Activated CD4-positive, alpha-beta T cell treated with anti-CD3 and anti-CD28 coated beads, Interleukin-2, amount 10 ng/mL, durations not matched to agents 24 days and 14 days (primary cell): ENCODE results near the gene HS2ST1. TPM values are rescaled to one million over a fixed set of nuclear protein-coding genes. Genes with fewer than 3 reads are reported as not detected.

Source experiments
- DNase-seq: peaks from one replicate; pipeline ENCODE4 v3.0.0; 2022
- H3K27ac Mint-ChIP-seq: one replicate; pipeline ENCODE4 v1.8.0; 2022; ENCODE audit warnings: mild to moderate bottlenecking, mixed read lengths
- H3K27me3 Mint-ChIP-seq: one replicate; pipeline ENCODE4 v1.8.0; 2022; ENCODE audit warnings: mixed read lengths
- H3K36me3 Mint-ChIP-seq: one replicate; pipeline ENCODE4 v1.8.0; 2022; ENCODE audit warnings: low read depth, mild to moderate bottlenecking, mixed read lengths
- H3K4me1 Mint-ChIP-seq: one replicate; pipeline ENCODE4 v1.8.0; 2021; ENCODE audit warnings: mixed read lengths
- H3K4me3 Mint-ChIP-seq: one replicate; pipeline ENCODE4 v1.8.0; 2022; ENCODE audit warnings: mild to moderate bottlenecking, moderate library complexity, mixed read lengths
- H3K9me3 Mint-ChIP-seq: one replicate; pipeline ENCODE4 v1.8.0; 2021; ENCODE audit warnings: mixed read lengths
- intact Hi-C: fragments of 100-400 bp; cut with micrococcal nuclease; formaldehyde crosslinking; loops from one replicate; pipeline ENCODE4 v1.15.1; 2023
- total RNA-seq: library from RNA; stranded (reverse); gene quantifications from 2 replicates; pipeline ENCODE4 v1.2.3, GENCODE V29; 2022

HS2ST1 gene
- total RNA-seq, 1 donor from 2014 or later = 15.8 TPM

- H3K27me3 Mint-ChIP-seq = no peaks in the 10 kb centered on the region
- intact Hi-C loops = loop anchor here (5.0 kb wide), 1 partner anchor 531 kb away; no protein-coding TSS in a partner anchor
These were observed 988 bp upstream of the HS2ST1 start for GRCh38 chr1:86913399-86913895.

DNA sequence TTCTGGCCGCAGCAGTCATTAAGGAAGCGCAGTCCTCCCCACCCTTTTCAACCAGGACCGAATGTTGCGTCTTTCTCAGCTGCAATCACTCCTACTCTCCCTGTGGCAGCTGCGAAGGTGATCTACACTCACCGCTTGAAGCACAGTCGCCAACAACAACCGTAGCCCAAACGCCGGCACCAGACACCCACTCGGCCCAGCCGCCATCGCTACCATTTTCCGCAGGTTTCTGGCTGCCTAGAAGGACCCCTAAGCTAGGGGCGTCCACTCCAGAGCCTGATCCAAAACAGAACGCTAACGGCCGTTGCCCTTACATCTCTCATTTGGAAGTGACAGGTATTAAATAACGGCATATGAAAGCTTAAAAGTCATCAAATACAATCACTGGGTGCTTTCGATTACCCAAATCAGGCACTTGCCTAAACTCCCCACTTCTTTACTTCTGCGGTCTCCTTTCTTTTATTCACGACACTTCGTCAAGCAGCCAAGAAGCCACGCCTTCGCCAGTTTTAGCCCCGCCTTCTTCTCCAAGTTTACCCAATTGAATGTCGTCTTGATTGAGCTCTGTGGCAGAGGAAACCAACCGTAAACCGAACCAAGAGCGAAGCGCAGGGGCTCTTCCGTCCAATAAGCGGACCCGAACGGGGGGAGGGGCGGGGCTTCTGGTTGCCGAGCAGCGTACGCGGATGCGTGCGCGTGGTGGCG lies 387 bp upstream of the HS2ST1 start, which contains the start of gene SELENOF:
SELENOF (minus strand) TSS at position 231 of the 705 bp plus-strand sequence; CDS start at position 216, 15 bp downstream.
- H3K4me3 Mint-ChIP-seq = no peak within 1 kb of the TSS
- no peaks in the 10 kb centered on the region for H3K27me3 Mint-ChIP-seq
- peaks cover 25% of the 10 kb centered on the region for H3K36me3 Mint-ChIP-seq
- H3K9me3 Mint-ChIP-seq = peaks cover 4% of the 10 kb centered on the region
- peak; percentile 100 for DNase-seq
- intact Hi-C loops = loop anchor here (1.0 to 5.0 kb wide), 6 partner anchors 131 to 532 kb away; partner anchors contain the start of genes ODF2L and SH3GLB1
- no peak within 1 kb of the TSS for H3K27ac Mint-ChIP-seq
- H3K4me1 Mint-ChIP-seq = peaks cover 33% of the 10 kb centered on the region

More at GRCh38 chr1:86913399-86913895, 988 bp upstream of the HS2ST1 start:
- Mint-ChIP-seq H3K4me3 (no peak overlapping the region), H3K27ac (no peak overlapping the region), H3K4me1 (peaks cover 36% of the 10 kb centered on the region), H3K9me3 (peaks cover 4% of the 10 kb centered on the region), H3K36me3 (peaks cover 26% of the 10 kb centered on the region)
- DNase-seq = peak; percentile 84

GRCh38 chr1:86914998-86915736 lies 732 bp downstream of the HS2ST1 start:
- Mint-ChIP-seq H3K36me3 (peaks cover 14% of the 10 kb centered on the region), H3K4me3 (no peak overlapping the region), H3K4me1 (peaks cover 23% of the 10 kb centered on the region), H3K9me3 (peaks cover 4% of the 10 kb centered on the region), H3K27ac (no peak overlapping the region), H3K27me3 (no peaks in the 10 kb centered on the region)
- peak; percentile 84 for DNase-seq
- intact Hi-C loops = loop anchor here (1.0 to 5.0 kb wide), 6 partner anchors 130 to 533 kb away; partner anchors contain the start of genes ODF2L and SH3GLB1

GRCh38 chr1:86915737-86916235 lies 1.4 kb downstream of the HS2ST1 start:
- H3K4me3 Mint-ChIP-seq = no peak overlapping the region
- no peaks in the 10 kb centered on the region for H3K27me3 Mint-ChIP-seq
- H3K36me3 Mint-ChIP-seq = peaks cover 10% of the 10 kb centered on the region
- H3K27ac Mint-ChIP-seq = no peak overlapping the region
- no peak for DNase-seq
- H3K4me1 Mint-ChIP-seq = peaks cover 21% of the 10 kb centered on the region
- intact Hi-C loops = loop anchor here (2.0 kb wide), 2 partner anchors 163 to 519 kb away; partner anchors contain the start of gene ODF2L
- H3K9me3 Mint-ChIP-seq = peaks cover 2% of the 10 kb centered on the region

- Mint-ChIP-seq H3K36me3 (peaks cover 3% of the 10 kb centered on the region), H3K4me3 (no peak overlapping the region), H3K27me3 (no peaks in the 10 kb centered on the region), H3K27ac (no peak overlapping the region), H3K4me1 (peaks cover 13% of the 10 kb centered on the region), H3K9me3 (peaks cover under 1% of the 10 kb centered on the region)
- no peak for DNase-seq
- intact Hi-C loops = no loop called here
These were observed 2.3 kb downstream of the HS2ST1 start for GRCh38 chr1:86916752-86917151.

DNA sequence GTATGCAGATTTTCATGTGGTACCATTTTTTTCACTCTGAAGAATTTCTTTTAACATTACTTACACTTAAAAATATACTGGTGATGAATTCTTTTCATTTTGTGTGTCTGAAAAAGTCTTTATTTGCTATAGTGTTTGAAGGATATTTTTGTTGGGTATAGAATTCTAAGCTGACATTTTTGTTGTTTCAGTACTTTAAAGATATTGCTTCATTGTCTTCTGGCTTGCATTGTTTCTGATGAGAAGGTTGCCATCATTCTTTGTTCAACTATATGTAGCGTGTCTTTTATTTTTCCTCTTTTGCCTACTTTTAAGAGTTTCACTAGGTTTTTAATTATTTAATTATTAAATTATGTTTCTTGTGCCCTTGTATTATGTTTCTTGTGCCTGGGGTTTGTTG lies 8.0 kb downstream of the HS2ST1 start:
- Mint-ChIP-seq H3K36me3 (peaks cover 28% of the 10 kb centered on the region), H3K4me1 (peaks cover 5% of the 10 kb centered on the region), H3K27ac (no peak overlapping the region), H3K9me3 (peaks cover 16% of the 10 kb centered on the region), H3K27me3 (no peaks in the 10 kb centered on the region), H3K4me3 (no peak overlapping the region)
- DNase-seq = no peak
- intact Hi-C loops = no loop called here

DNA sequence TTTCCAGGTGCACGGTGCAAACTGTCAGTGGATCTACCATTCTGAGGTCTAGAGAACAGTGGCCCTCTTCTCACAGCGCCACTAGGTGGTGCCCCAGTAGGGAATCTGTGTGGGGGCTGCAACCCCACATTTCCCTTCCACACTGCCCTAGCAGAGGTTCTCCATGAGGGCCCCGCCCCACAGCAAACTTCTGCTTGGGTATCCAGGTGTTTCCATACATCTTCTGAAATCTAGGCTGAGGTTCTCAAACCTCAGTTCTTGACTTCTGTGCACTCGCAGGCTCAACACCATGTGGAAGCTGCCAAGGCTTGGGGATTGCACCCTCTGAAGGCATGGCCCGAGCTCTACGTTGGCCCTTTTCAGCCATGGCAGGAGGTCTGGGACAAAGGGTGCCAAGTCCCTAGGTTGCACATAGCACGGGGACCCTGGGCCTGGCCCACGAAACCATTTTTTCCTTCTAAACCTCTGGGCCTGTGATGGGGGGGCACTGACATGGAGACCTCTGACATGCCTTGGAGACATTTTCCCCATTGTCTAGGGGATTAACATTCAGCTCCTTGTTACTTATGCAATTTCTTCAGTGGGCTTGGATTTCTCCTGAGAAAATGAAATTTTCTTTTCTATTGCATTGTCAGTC lies 10.0 kb downstream of the HS2ST1 start:
- peaks cover 5% of the 10 kb centered on the region for H3K4me1 Mint-ChIP-seq
- no peak overlapping the region for H3K27ac Mint-ChIP-seq
- intact Hi-C loops = no loop called here
- H3K36me3 Mint-ChIP-seq = peaks cover 28% of the 10 kb centered on the region
- no peak for DNase-seq
- no peaks in the 10 kb centered on the region for H3K27me3 Mint-ChIP-seq
- peaks cover 16% of the 10 kb centered on the region for H3K9me3 Mint-ChIP-seq
- H3K4me3 Mint-ChIP-seq = no peak overlapping the region

- Mint-ChIP-seq H3K4me1 (peaks cover 5% of the 10 kb centered on the region), H3K36me3 (peaks cover 28% of the 10 kb centered on the region), H3K4me3 (no peak overlapping the region), H3K27me3 (no peaks in the 10 kb centered on the region), H3K27ac (no peak overlapping the region), H3K9me3 (peaks cover 16% of the 10 kb centered on the region)
- intact Hi-C loops = no loop called here
- no peak for DNase-seq
These were observed 11.3 kb downstream of the HS2ST1 start for GRCh38 chr1:86925742-86926141.

GRCh38 chr1:86926883-86927282 lies 12.4 kb downstream of the HS2ST1 start:
- Mint-ChIP-seq H3K27me3 (no peaks in the 10 kb centered on the region), H3K4me3 (no peak overlapping the region), H3K36me3 (peaks cover 27% of the 10 kb centered on the region), H3K4me1 (peaks cover 5% of the 10 kb centered on the region), H3K9me3 (peaks cover 14% of the 10 kb centered on the region), H3K27ac (no peak overlapping the region)
- intact Hi-C loops = no loop called here
- no peak for DNase-seq

DNA sequence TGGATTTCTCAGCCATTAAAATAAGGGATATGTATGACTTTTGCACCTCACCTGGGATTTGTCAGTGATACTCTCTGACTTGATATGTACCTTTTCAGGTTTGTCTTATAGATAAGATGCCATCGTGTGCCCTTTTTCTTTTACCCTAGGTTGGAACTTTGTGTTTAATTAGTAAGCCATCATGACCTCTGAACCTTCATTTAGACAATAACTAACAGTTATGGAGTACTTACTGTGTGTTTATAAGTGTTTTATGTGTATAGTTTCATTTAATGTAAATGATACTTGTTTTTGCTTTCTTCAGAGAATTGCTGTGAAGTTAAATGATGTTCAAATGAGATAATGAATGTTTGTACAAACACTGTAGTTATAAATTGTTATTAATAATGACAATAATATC lies 14.4 kb downstream of the HS2ST1 start:
- Mint-ChIP-seq H3K27ac (no peak overlapping the region), H3K27me3 (no peaks in the 10 kb centered on the region), H3K4me1 (peaks cover 10% of the 10 kb centered on the region), H3K4me3 (no peak overlapping the region), H3K9me3 (peaks cover 10% of the 10 kb centered on the region), H3K36me3 (peaks cover 19% of the 10 kb centered on the region)
- no peak for DNase-seq
- intact Hi-C loops = no loop called here

- H3K9me3 Mint-ChIP-seq = no peaks in the 10 kb centered on the region
- intact Hi-C loops = no loop called here
- H3K27ac Mint-ChIP-seq = no peak overlapping the region
These were observed 18.6 kb downstream of the HS2ST1 start for GRCh38 chr1:86933051-86933450.

GRCh38 chr1:86933562-86934377 lies 19.3 kb downstream of the HS2ST1 start:
- H3K27me3 Mint-ChIP-seq = no peaks in the 10 kb centered on the region
- peaks cover 8% of the 10 kb centered on the region for H3K4me1 Mint-ChIP-seq
- H3K27ac Mint-ChIP-seq = no peak overlapping the region
- no peak for DNase-seq
- no peaks in the 10 kb centered on the region for H3K9me3 Mint-ChIP-seq
- intact Hi-C loops = no loop called here
- no peak overlapping the region for H3K4me3 Mint-ChIP-seq
- no peaks in the 10 kb centered on the region for H3K36me3 Mint-ChIP-seq

More at GRCh38 chr1:86933051-86933450, 18.6 kb downstream of the HS2ST1 start:
- H3K4me1 Mint-ChIP-seq = peaks cover 8% of the 10 kb centered on the region
- no peaks in the 10 kb centered on the region for H3K27me3 Mint-ChIP-seq
- H3K4me3 Mint-ChIP-seq = no peak overlapping the region
- no peak for DNase-seq
- no peaks in the 10 kb centered on the region for H3K36me3 Mint-ChIP-seq

GRCh38 chr1:86938450-86938849 lies 24.0 kb downstream of the HS2ST1 start:
- Mint-ChIP-seq H3K27ac (no peak overlapping the region), H3K4me3 (no peak overlapping the region), H3K36me3 (no peaks in the 10 kb centered on the region)

More at GRCh38 chr1:86938450-86938849, 24.0 kb downstream of the HS2ST1 start:
- Mint-ChIP-seq H3K9me3 (no peaks in the 10 kb centered on the region), H3K4me1 (peaks cover 6% of the 10 kb centered on the region), H3K27me3 (no peaks in the 10 kb centered on the region)
- intact Hi-C loops = no loop called here
- DNase-seq = no peak
